ENCODE measurements around the gene F2RL3. TPM values are rescaled to one million over a fixed set of nuclear protein-coding genes. Genes with fewer than 3 reads are reported as not detected.

Gene F2RL3
- total RNA-seq: not detected in 2 replicates
- not detected for polyA plus RNA-seq (2012)

- peak; percentile 20 for DNase-seq (ENCODE audit: low read depth)
Measured at GRCh38 chr19:16888629-16889365, at the start of gene F2RL3. Gene F2RL3 (plus strand): TSS chr19:16888999. CDS start chr19:16889190, 191 bp downstream.

GRCh38 chr19:16841391-16841926, 47.3 kb upstream of the F2RL3 start:
- DNase-seq (ENCODE audit: low read depth): no peak

GRCh38 chr19:16846901-16847300, 41.9 kb upstream of the F2RL3 start:
- DNase-seq (ENCODE audit: low read depth): no peak

DNA sequence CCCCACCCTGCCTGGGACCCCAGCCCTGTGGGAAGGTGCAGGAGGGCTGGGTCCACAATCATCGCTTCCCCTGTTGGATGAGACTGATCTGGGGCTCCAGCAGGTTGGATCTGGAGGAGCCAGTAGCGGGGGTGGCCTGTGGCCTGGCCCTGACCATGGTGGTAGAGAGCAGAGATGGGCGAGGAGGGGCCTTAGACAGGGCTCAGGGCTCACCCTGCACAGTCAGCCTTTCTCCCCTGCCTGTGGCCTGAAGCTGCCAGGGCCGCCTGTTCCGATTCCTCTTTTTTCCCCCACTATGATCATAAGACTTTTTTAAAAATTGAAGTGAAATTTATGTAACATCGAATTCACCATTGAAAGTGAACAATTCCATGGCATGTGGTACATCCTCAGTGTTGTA, 41.4 kb upstream of the F2RL3 start:
- no peak for DNase-seq (ENCODE audit: low read depth)

GRCh38 chr19:16849168-16849567, 39.6 kb upstream of the F2RL3 start:
- DNase-seq (ENCODE audit: low read depth): no peak

DNA sequence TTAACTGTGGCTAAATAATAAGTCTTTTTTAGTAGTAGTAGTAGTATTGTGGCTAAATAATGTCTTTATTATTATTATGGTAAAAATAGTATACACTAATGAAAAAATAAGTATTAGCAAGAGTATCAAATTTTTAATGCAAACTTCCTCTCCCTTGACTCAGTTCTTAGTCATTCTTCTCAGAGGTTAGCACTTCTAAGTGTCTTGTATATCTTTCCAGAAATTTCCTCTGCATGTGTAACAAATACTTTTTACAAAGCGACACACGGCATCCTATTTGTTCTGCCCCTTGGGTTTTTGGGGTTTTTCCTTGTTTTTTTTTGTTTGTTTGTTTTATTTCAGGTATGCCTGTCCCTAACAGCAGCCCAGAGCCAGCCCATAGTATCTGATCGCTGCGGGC, 38.7 kb upstream of the F2RL3 start:
- no peak for DNase-seq (ENCODE audit: low read depth)

DNA sequence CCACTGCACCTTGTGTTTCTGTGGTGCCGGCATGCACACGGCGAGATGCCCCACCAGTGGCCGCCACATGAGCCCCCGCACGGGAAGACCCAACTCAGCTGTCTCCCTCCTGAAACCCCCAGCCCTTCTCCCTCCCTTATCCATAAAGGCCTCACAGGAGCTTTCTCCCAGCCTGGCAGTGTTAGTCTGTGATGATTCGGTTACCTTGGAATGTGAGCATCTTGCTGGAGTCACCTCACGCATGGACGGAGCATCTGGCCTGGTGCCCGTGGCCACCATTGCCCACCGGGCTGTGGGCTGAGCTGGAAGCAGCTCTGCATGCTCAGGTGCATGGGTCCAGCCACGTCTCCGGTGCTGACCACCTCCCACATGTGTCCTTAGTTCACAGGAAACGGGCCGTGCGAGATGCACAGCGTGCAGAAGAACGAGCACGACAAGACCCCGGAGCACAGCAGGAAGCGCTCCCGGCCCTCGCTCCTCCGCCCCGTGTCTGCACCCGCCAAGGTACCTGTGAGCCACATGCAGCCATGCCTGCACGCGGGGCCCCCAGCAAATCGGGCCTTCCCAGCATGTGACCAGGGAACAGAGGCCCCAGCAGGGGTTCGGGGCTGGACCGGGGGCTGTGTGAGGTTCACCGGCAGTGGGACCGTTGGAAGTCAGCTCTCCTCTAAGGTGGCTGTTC, 37.6 kb upstream of the F2RL3 start:
- DNase-seq (ENCODE audit: low read depth): no peak

- DNase-seq (ENCODE audit: low read depth): no peak
Measured at GRCh38 chr19:16853066-16853465, 35.7 kb upstream of the F2RL3 start.

- DNase-seq (ENCODE audit: low read depth): no peak
Measured at GRCh38 chr19:16856091-16856490, 32.7 kb upstream of the F2RL3 start.

DNA sequence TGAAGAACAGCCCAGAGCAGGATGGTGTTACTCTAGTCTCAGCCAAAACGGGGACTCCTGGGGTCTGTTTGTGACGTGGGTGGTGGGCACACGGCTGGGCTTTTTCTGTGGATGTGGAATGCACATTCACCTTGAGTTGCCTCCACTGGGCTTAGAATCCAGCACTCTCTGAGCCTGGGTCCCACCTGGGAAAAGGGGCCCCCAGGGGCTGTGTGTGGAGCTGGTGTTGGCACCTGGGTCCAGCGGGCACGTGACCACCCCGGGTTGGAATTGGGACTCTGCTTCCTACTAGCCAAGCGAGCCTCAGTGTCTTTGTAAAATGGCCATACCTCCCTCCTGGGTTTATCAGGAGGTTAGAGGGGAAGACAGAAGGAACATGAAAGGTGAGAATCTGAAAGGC, 29.2 kb upstream of the F2RL3 start:
- no peak for DNase-seq (ENCODE audit: low read depth)

DNA sequence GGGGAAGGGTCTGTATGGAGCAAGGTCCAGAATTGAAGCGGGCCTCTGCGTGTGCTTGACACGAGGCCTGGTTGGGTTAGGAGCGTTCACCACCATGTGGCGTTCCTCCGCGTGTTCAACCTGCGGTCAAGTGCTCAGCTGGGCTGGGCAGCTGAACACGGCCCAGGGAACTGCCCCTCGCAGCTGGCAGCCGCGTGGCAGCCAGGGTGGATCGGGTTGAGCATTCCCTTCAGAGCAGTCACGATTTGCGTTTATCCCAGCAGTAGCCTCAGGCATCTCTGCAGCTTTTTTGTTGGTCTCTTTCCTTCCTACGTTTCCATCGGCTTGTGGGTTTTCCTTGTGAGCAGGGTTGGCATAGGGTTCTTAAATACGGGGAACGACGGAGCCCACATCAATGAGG, 28.7 kb upstream of the F2RL3 start:
- DNase-seq (ENCODE audit: low read depth): peak; percentile 39

GRCh38 chr19:16861011-16861410, 27.8 kb upstream of the F2RL3 start:
- DNase-seq (ENCODE audit: low read depth): no peak

- DNase-seq (ENCODE audit: low read depth): peak; percentile 8
Measured at GRCh38 chr19:16861834-16862233, 27.0 kb upstream of the F2RL3 start.

GRCh38 chr19:16862826-16863415, 25.9 kb upstream of the F2RL3 start:
- DNase-seq (ENCODE audit: low read depth): no peak

DNA sequence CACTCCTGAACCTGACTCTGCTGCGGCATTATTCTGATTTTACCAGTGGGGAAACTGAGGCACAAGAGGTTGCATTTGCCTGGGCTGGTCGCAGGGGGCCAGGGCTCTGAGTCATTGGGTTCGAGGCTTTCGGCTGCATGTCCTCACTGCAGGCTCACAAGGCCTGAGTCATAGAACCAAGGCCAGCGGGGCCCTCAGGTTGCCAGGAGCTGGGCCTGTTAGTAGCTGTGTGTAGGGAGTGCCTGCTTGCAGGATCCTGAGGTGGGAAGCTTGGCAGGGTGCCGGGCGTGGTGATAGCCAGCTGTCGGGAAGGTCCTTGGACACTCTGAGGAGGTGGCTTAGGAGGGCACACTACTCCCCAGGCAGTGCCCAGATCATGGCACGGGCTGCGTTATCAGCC, 21.6 kb upstream of the F2RL3 start:
- peak; percentile 15 for DNase-seq (ENCODE audit: low read depth)

DNA sequence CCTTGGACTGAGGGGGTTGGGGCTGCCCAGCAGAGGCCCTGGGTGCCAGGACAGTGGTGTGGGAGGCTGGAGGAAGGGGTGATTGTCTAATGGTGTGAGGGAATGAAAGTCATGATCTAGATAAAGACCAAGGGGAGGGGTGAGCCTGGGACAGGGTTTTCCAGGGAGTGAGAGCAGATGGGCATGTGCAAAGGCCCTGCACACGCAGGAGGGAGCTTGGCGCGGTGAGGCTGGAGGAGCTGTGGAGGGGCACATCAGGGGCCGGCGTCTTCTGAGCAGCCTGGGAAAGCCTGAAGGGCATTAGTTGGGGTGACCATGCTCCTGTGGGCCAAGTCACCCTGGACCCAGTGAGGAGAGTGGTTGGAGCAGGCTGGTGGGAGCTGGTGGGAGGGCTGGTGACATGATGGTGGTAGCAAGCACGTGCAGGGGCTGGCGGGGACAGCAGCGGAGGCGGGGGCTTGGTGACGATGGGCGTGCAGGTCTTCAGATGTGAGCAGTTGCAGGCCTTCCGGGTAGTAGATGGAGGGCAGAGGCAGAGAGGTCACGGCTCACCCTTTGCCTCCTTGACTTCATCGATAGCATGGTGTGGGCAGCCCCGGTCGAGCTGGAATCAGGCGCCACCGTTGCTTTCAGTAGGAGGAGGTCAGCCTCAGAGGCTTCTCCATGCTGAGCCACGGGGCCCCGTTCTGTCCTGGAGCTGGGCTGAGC, 20.2 kb upstream of the F2RL3 start:
- DNase-seq (ENCODE audit: low read depth): no peak

GRCh38 chr19:16869331-16869972, 19.3 kb upstream of the F2RL3 start:
- no peak for DNase-seq (ENCODE audit: low read depth)

DNA sequence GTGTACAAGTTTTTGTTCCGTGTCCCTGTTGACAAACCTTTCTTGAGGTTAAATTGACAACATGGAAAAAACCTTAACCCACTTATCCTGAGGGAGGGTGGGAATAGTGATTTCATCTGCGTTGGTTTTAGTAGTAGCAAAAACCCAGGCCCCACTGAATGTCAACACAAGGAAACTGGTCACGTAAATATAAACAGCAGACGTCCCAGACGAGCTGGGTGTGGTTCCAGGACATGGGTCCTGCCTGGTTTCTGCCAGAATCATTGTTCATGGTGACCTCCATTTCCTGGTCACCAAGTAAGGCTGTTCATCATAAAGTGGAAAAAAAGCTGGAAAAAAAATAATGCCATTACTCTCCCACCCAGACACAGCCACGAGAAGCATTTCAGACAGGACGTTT, 16.9 kb upstream of the F2RL3 start:
- DNase-seq (ENCODE audit: low read depth): no peak

- DNase-seq (ENCODE audit: low read depth): no peak
Measured at GRCh38 chr19:16872728-16873127, 16.1 kb upstream of the F2RL3 start.

DNA sequence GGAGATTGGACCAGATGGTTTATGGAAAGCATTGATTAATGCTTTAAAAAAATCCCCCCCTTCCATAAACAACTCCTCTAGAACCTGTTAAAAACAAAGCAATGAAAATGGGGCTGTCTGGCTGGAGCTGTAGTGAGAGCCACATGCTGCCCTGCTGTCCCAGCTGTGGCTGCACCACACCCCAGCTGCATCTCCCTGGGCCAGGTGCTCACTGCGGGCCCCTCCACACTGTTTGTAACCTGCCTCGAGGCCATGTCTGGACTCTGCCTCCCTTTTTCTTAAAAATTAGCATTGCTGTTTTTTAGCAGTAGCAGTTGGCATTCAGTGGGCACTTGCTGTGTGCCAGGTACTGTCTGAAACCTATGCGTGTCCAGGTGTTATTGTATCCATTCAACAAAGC, 15.2 kb upstream of the F2RL3 start:
- DNase-seq (ENCODE audit: low read depth): no peak
